NCI-H2227 (cell line): ENCODE measurements around the gene FAAP24.
"Not testable (repeated sequence)": the region's sequence is repeated elsewhere in the genome, so short reads cannot be mapped to it uniquely, and the experiment has no call there.

Experiments
- DNase-seq: peaks from one replicate; lab custom pipeline; 2025; ENCODE audit not compliant: unreplicated experiment; lab: John Stamatoyannopoulos, UW

FAAP24 gene

DNA sequence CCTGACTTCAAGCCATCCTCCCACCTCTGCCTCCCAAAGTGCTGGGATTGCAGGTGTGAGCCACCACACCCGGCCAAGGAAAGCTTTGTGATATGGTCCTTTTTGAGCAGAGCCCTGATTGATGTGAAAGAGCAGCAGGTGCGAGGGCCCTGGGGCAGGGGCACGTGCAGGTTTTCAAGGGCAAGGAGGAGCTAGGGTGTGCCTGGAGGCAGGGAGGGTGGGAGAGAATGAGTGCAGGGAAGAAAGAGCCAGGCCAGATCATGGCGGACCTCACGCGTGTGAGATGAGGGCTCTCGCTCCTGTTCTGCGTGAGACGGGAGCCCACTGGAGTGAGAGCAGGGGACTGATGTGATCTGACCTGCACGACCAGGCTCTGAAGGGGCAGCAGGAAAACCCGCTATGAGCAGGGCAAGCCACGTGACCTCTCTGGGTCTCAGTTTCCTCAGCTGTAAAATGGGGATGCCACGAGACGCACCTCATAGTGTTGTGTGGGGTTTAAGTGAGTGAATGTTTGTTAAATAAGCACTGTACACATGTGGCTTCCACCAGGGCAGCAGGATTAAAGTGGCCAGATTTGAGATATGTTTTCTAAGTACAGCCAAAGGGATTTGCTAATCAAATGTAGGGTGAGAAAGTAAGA is 25.8 kb downstream of the FAAP24 start:
- no peak for DNase-seq

DNA sequence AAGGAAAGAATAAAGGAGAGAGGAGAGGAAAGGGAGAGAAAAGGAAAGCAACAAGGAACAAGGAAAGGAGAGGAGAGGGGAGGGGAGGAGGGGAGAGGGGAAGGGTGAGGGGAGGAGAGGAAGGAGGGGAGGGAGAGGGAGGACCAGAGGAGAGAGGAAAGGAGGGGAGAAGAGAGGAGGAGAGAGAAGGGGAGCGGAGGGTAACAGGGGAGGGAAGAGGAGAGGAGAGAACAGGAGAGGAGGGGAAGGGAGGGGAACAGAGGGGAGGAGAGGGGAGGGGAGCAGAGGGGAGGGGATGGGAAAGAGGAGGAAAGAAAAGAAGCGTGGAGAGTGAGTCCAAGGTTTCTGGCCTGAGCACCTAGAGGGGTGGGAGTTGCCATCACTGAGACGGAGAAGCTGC is 26.7 kb downstream of the FAAP24 start:
- DNase-seq: no peak

DNA sequence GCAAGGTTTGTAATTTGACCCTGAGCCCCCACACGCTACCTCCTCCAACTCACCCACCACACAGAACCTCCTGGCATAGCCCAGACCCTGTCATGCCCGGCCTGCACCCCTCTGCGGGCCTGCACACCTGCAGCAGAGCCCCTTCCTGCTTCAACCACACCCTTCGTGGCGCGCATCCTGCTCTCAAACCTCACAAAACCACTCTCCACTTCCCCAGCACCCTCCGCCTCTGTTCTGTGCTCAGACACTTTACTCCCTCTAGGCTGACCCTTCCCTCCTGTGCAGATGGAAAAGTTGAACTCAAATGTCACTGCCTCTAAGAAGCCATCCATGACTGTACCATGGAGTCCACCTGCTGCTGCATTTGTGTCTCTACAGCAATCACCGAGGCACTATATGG is 28.5 kb downstream of the FAAP24 start:
- no peak for DNase-seq

DNA sequence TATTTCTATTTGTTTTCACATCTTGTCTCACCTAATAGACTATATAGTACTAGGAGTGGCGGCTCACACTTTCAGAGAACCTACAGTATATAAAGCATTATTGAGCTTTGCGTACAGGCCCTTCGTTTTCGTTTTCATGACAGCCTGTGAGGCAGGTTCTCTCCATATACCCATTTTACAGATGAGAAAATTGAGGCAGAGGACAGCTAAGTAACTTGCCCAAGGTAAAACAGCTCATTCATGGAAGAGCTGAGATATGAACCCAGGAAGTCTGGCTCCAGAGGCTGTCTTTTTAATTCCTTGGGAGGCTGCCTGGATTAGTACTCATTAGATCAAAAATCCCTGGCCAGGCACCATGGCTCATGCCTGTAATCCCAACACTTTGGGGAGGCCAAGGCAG is 28.9 kb downstream of the FAAP24 start:
- DNase-seq: no peak

DNA sequence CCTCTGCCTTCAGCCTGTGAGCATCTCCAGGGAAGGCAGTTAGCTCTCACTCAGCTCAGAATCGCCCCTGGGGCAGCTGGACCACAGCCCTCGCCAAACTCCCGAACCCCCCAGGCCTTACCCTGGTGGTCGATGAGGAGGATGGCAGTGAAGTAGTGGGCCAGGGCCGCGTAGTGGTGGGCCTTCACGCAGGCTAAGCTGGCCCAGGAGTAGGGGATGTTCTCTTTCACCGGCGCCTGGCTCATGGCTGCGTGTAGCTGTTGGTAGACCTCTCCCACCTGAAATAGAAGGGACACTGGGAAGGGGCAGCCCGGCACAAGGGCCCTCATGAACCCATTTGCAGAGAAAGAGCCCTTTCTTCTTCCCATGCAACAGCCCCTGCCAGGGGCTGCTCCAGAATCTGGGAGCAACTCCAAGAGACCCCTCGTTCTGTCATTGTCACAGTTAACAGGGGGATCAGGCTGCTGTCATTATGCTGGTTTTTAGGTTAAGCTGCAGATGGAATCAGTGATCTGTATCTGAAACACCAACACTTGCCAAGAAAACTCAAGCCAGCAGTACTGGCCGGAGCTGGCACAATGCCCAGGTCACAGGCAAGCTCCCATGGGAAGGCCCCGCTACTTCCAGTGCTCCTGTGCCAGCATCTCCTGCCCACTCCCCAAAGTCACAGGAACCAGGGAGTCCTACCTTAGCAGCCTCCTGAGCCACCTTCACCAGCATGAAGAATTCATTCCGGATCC is 30.3 kb downstream of the FAAP24 start:
- DNase-seq: not testable (repeated sequence)

DNA sequence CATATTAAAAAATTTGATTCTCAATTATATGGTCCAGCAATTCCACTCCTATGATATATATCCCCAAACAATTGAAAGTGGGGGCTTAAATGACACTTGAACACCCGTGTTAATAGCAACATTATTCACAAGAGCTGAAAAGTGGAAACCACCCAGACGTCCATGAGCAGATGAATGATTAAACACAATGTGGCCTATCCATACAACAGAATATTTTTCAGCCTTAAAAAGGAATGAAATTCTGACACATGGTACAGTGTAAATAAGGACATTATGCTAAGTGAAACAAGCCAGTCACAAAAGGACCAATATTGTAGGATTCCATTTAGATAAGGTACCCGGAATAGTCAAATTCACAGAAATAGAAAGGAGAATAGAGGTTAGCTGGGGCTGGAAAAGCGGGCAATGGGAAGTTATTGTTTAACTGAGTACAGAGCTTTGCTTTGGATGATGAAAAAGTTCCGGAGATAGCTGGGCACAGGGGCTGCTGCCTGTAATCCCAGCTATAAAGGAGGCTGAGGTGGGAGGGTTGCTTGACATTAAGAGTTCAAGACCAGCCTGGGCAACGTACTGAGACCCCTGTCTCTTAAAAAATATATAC is 31.5 kb downstream of the FAAP24 start:
- DNase-seq: not testable (repeated sequence)

DNA sequence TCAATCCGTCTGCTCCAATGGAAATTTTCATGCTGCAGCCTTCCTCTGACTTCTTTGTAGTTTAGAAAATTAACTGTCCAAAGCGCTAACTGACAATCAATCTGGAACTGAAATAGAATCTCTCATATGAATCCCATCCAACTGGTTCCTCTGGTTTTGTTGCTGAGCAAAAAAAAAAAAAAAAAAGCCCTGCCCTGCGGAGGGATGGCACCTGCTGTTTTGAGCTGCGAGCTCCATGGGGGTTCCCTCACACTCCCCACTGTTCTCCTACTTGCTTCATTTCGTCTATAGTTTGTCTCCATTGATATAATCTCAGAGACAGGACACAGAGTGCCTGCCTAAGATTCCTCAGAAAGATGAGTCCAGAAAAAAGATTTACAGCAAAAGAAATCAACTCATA is 33.4 kb downstream of the FAAP24 start:
- no peak for DNase-seq

DNA sequence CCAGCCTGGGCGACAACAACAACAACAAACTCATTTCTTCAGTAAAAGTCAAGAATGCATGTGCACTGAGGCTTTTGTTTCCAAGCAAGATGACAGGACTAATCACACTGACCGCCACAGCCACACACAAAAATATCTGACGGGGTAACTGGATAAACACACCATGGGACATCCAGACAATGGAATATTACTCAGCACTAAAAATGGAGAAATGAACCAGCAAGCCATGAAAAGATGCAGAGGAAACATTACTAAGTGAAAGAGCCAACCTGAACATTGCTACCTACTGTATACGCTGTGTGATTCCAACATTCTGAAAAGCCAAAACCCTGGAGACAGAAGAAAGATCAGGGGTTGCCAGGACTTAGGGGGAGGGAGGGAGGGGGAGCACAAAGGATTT is 36.7 kb downstream of the FAAP24 start:
- DNase-seq: no peak

DNA sequence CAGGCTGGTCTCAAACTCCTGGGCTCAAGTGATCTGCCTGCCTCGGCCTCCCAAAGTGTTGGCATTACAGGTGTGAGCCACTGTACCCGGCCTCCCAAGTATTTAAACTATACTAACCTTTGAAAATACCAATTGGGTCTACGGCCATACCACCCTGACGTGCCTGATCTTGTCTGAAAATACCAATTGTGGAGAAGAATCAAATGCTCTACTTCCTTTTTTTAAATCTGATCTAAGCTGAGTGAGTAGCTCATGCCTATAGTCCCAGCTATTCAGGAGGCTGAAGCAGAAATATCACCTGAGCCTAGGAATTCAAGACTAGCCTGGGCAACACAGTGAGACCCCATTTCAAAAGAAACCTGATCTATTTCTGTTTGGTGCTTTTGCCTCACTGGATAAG is 38.8 kb downstream of the FAAP24 start:
- not testable (repeated sequence) for DNase-seq

DNA sequence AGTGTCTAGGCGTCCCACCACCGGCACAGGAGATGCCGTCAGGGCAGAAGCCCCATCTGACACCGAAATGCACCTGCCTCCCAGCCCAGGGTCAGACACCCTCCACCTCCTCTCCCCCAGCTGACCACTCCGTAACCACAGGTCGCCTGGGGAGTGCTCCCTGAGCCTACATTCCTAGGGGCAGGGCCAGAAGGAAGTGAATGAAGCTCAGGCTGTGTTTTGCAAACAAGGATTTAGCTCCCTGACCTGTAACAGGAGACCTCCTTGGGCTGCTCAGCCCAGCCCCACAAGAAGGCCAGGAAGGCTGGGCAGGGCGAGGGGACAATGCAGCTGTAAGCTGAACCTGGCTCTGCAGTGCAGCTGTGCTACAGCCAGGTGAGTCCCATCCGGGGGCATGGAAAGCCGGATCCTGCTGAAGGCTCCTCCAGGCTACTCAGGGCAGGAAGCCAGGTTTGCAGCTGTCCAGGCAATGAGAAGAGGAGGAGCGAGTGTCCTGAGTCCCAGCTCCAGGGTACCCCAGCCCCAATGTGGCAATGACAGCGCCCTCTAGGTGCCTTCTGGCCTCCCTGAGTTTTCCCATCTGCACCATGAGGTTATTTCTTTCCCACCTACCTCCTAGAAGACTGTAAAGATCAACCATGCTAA is 50.6 kb downstream of the FAAP24 start:
- no peak for DNase-seq

DNA sequence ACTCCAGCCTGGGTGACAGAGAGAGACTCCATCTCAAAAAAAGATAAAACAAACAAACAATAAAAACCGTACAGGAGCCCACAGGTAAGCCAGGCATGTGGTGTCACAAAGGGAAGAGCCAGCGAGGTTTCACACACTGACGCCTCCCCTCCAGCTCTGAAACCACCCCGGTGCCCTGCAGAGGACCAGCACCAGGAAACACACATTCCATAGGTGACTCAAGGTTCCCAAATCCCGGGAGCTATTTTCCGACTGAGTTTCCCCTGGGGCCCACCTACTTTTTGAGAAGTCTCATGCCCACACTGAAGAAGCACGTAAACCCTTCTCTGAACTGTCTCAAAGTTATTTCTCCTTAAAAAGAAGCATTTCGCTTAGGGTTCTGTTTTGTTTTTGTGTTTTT is 52.4 kb downstream of the FAAP24 start:
- DNase-seq: no peak

DNA sequence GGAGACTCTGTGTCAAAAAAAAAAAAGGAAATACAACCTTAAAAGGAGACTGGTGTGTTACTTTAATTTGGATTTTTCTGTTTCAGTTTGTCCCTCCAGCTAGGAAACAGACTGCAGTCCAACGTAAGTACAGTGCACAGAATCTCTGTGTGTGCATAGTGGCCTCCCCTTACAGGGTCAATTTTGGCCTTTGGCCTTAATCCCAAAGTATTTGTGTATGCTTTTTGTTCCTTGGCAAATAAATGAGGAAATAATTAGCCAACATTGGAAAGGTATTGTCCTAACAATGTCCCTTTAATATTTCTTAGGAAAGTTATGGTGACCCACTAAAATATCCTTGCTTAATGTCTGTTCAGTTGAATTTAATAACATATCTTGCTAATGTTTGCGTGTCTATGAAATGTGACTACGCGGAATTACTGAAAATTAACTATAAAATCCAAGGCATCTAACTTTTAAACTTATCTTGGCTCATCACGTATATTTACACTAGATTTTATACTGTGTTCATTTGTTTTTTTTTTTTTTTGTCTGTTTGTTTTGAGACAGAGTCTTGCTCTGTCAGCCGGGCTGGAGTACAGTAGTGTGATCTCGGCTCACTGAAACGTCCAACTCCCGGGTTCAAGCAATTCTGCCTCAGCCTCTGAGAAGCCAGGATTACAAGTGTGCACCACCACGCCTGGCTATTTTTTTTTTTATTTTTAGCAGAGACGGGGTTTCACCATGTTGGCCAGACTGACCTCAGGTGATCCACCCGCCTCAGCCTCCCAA is 53.6 kb downstream of the FAAP24 start:
- DNase-seq: not testable (repeated sequence)

DNA sequence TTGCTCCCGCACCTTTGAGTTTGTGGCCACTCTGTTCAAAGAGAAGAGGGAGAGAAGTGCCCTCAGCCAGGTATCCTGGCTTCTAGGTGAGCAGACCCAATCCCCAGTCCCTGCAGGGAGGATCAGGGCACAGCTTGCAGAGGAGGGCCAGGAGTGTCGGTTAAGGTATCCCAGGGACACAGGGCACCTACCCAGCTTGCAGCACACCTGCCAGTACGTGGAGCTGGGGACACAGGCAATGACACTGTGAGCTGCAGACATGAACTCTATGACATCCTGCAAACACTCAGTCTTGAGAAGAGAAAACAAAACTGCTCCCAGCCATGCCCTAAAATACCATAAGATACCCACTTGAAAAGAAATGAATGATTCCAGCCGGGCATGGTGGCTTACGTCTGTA is 54.6 kb downstream of the FAAP24 start:
- DNase-seq: not testable (repeated sequence)
